HCT116 (cell line): ENCODE results near the gene KLHL3.

Experiments
- EGR1 ChIP-seq: IDR thresholded peaks from 2 replicates; pipeline ENCODE4 v1.6.1; 2012; ENCODE audit warnings: low read depth
- EZH2 ChIP-seq: fragments of 200-600 bp; sonication (generic); IDR thresholded peaks from 2 replicates; pipeline ENCODE4 v1.6.1; 2017; ENCODE audit warnings: antibody characterized with exemption, mixed run types
- JUND ChIP-seq: IDR thresholded peaks from 2 replicates; pipeline ENCODE4 v1.6.1; 2012
- POLR2AphosphoS5 ChIP-seq: IDR thresholded peaks from 2 replicates; pipeline ENCODE4 v1.6.1; 2011; ENCODE audit warnings: mild to moderate bottlenecking, low read depth, low read length, moderate library complexity
- SP1 ChIP-seq: IDR thresholded peaks from 2 replicates; pipeline ENCODE4 v1.6.1; 2012; ENCODE audit warnings: low read depth
- TF ChIP-seq, protein P1 (sequence below), 3 experiments: fragments of 200-600 bp in 1 of 3; sonication (generic) in 1 of 3; IDR thresholded peaks in 2 of 3; conservative IDR thresholded peaks in 1 of 3; 2 replicates each; pipeline ENCODE4 v1.5.1; 2012 to 2017; ENCODE audit warnings: low read depth in 2 of 3, low read length in 2 of 3, antibody characterized with exemption in 1 of 3, borderline replicate concordance in 1 of 3, control low read depth in 1 of 3, mild to moderate bottlenecking in 1 of 3, mixed read lengths in 1 of 3, mixed run types in 1 of 3, moderate library complexity in 1 of 3; ENCODE audit not compliant: insufficient read depth in 1 of 3
- TF ChIP-seq, protein P2 (sequence below): IDR thresholded peaks from 2 replicates; pipeline ENCODE4 v1.6.1; 2012; ENCODE audit warnings: low read depth

DNA sequence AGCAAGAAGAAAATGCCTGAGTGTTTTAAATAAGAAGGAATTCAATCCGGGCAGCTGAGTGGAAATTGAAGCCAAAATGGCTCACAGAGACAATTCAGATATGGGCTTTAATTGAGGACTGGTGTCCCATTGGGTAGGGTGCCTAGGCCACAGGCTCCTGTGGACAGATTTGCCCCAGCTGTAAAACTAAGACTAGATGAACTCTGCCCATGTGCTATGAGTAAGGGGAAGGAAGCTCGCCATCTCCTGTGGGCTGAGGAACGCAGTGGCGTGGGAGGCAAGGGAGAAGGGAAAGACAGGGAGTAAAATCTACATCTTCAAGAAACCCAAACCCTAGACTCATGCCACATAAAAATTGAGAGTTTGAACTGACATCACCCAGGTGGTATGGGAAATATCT, 66.1 kb downstream of the KLHL3 start:
- TF ChIP-seq SP1 (no peak), JUND (no peak), EZH2 (no peak), POLR2AphosphoS5 (no peak), EGR1 (no peak)
- TF ChIP-seq, protein P1, sequence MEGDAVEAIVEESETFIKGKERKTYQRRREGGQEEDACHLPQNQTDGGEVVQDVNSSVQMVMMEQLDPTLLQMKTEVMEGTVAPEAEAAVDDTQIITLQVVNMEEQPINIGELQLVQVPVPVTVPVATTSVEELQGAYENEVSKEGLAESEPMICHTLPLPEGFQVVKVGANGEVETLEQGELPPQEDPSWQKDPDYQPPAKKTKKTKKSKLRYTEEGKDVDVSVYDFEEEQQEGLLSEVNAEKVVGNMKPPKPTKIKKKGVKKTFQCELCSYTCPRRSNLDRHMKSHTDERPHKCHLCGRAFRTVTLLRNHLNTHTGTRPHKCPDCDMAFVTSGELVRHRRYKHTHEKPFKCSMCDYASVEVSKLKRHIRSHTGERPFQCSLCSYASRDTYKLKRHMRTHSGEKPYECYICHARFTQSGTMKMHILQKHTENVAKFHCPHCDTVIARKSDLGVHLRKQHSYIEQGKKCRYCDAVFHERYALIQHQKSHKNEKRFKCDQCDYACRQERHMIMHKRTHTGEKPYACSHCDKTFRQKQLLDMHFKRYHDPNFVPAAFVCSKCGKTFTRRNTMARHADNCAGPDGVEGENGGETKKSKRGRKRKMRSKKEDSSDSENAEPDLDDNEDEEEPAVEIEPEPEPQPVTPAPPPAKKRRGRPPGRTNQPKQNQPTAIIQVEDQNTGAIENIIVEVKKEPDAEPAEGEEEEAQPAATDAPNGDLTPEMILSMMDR (IDR thresholded peaks at IDR 0.05 in 2 of 3, conservative IDR thresholded peaks at IDR 0.05 in 1 of 3; ENCODE audit: borderline replicate concordance in 1 of 3, insufficient read depth in 1 of 3, low read depth in 2 of 3, low read length in 2 of 3) = no peak
- TF ChIP-seq, protein P2, sequence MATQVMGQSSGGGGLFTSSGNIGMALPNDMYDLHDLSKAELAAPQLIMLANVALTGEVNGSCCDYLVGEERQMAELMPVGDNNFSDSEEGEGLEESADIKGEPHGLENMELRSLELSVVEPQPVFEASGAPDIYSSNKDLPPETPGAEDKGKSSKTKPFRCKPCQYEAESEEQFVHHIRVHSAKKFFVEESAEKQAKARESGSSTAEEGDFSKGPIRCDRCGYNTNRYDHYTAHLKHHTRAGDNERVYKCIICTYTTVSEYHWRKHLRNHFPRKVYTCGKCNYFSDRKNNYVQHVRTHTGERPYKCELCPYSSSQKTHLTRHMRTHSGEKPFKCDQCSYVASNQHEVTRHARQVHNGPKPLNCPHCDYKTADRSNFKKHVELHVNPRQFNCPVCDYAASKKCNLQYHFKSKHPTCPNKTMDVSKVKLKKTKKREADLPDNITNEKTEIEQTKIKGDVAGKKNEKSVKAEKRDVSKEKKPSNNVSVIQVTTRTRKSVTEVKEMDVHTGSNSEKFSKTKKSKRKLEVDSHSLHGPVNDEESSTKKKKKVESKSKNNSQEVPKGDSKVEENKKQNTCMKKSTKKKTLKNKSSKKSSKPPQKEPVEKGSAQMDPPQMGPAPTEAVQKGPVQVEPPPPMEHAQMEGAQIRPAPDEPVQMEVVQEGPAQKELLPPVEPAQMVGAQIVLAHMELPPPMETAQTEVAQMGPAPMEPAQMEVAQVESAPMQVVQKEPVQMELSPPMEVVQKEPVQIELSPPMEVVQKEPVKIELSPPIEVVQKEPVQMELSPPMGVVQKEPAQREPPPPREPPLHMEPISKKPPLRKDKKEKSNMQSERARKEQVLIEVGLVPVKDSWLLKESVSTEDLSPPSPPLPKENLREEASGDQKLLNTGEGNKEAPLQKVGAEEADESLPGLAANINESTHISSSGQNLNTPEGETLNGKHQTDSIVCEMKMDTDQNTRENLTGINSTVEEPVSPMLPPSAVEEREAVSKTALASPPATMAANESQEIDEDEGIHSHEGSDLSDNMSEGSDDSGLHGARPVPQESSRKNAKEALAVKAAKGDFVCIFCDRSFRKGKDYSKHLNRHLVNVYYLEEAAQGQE = no peak
